GM19099 (cell line): Measurements from ENCODE around the gene SLC43A2.
A peak's percentile ranks its signal among the peaks of the same experiment; 100 is the strongest.

Experiments
- POLR2A ChIP-seq: IDR thresholded peaks from 3 replicates; pipeline ENCODE4 v1.6.1; 2011; ENCODE audit warnings: low read depth; ENCODE audit not compliant: insufficient read length; ENCODE audit errors: extremely low read depth

The SLC43A2 gene

DNA sequence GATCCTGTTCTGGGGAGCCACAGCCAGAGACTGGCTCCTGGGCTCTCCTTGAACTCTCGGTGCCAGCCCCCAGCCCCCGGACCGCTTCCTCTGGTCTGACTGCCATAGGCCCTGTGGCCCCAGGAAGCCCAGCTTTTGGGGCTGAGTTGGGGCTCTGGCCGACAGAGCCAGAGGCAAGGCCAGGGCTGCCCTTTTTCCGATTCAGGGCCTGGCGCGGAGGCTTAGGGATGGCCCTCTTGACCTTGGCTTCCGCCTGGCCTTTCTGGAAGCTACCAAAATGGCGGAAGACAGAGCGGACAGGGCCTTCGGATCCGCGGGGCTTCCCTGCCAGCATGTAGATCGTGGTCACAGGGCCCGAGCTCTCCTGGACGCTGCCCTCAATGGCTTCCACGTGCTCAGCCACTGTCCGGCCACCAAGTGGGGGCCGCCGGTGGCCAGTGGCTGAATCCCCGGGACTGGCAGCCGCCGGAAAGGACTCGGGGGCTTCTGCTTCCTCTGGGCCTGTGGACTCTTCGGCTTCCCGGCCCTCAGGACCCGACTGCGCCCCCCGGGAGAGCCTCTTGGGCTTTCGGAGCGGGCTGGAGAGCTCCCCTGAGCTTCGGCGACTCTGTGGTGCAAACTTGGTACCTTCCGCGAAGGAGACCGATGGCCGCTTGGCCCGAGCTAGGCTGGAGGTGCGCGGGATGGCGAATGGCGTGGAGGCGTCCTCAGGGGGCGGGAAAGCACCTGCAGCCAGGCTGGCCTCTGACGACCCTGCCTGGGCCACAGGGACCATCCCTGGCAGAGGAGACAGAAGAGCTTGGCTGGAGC lies 6.4 kb upstream of the SLC43A2 start:
- TF ChIP-seq POLR2A = no peak

- TF ChIP-seq POLR2A = no peak
Measured at GRCh38 chr17:1630662-1631061, 2.0 kb upstream of the SLC43A2 start.

GRCh38 chr17:1629504-1630310 lies 1.1 kb upstream of the SLC43A2 start:
- TF ChIP-seq POLR2A = no peak

DNA sequence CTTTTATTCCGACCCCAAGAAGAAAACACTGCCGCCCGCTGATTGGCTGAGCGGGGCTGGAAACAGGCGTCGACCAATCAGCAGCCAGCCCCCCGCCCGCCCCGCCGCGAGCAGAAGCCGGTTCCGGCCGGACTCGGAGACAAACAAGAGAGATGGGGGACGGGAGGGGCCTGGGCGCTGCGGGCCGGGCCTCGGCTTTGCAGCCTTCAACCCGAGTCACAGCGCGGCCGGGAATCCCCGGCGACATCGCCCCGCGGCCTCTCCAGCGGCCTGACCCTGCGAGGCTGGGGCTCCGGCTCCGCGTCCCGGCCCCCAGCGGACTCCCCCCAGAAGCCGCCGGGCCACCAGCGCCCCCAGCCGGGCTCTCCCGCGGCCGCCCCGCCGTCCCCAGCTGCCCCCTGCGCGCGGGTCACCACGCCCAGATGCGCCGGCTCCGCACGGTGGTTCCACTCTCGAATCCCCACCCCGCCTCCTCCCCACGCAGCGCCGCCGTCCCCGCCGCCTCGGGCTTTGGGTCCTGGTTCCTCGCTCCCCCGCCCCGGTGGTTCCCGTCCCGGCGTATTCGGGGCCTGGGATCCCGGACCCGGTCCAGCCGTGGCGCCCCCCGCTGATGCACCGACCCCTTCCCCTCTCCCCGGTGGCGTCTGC lies 346 bp upstream of the SLC43A2 start:
- peak; percentile 56 for TF ChIP-seq POLR2A

- TF ChIP-seq POLR2A = peak; percentile 52
Measured at GRCh38 chr17:1627182-1627981, 1.3 kb downstream of the SLC43A2 start.

GRCh38 chr17:1626333-1626732 lies 2.3 kb downstream of the SLC43A2 start:
- no peak for TF ChIP-seq POLR2A

DNA sequence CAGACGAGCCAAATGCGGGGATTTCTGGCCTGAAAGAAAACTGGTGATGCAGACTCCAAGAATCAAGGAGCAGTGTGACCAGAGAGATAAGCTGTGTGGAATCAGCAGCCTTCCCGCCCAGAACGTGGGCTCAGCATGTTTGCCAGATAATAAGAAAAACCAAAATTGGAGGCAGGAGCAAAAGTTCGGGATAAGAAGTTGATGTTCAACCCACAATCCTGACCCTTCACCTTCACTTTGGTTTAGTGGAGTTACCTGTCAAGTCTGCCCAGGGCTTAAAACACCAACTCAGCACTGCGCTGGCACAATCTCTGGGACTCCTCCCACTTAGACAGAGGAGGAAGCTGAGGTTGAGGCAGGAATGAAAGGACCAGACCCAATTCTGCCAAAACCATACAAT lies 3.1 kb downstream of the SLC43A2 start:
- TF ChIP-seq POLR2A = no peak

DNA sequence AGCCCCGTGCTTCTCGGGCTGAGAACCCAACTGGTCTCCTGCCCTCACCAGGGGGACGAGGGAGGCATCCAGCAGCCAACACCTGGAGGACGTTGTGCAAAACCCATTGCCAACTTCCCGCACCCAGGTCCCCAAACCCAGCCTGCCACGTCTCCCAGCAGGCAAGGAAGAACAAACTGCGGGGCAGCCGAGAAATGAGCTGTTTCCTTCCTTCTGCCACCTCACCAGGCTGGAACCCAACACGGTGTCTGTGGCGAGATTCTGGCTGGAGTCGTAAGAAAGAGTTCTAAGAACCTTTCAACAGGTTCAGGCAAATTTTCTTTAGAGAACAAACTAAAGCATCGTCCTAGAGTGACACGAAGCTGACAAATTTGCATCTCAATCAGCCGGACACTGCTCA lies 3.6 kb downstream of the SLC43A2 start:
- no peak for TF ChIP-seq POLR2A

DNA sequence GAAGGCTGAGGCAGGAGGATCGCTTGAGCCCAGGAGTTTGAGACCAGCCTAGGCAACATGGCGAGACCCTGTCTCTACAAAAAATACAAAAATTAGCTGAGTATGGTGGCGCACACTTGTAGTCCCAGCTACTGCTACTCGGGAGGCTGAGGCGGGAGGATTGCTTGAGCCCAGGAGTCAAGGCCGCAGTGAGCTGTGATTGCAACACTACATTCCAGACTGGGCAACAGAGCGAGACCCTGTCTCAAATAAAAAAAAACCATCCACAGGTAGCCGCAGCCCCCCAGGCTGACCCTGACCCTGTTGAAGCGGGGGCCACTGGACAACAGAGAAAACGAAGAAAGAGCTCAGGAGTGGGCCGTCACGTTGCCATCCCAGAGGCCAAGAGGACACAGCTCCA lies 4.0 kb downstream of the SLC43A2 start:
- TF ChIP-seq POLR2A = no peak

- TF ChIP-seq POLR2A = no peak
Measured at GRCh38 chr17:1623057-1623630, 5.5 kb downstream of the SLC43A2 start.

GRCh38 chr17:1621273-1621954 lies 7.2 kb downstream of the SLC43A2 start:
- TF ChIP-seq POLR2A = no peak

GRCh38 chr17:1620486-1620885 lies 8.1 kb downstream of the SLC43A2 start:
- no peak for TF ChIP-seq POLR2A

DNA sequence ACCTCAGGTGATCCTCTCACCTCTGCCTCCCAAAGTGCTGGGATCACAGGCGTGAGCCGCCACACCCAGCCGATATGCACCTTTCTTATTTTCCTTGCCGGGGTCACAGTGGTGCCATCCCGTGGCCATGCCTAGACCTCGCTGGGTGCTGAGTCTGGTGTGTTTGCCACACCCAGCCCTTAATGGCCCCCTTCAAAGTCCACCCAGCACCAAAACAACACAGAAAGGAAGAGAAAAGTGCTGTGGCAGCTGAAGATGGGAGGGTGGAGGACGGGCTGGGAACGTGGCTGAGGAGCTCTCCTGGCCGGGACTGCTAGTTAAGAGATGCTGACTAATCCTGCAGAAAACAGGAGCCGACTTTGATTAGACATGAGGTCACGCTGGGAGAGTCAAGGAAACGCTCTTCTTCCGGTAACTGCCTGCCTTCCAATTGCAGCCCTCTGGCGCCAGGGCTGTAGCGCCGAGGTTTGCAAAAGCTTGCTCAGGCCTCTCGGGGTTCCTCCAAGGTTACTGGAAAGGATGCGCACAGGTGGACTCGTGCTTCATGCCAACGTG lies 10.9 kb downstream of the SLC43A2 start:
- no peak for TF ChIP-seq POLR2A

GRCh38 chr17:1616101-1616500 lies 12.5 kb downstream of the SLC43A2 start:
- TF ChIP-seq POLR2A = no peak
